Measurements from ENCODE around the gene C17orf67.

The C17orf67 gene

DNA sequence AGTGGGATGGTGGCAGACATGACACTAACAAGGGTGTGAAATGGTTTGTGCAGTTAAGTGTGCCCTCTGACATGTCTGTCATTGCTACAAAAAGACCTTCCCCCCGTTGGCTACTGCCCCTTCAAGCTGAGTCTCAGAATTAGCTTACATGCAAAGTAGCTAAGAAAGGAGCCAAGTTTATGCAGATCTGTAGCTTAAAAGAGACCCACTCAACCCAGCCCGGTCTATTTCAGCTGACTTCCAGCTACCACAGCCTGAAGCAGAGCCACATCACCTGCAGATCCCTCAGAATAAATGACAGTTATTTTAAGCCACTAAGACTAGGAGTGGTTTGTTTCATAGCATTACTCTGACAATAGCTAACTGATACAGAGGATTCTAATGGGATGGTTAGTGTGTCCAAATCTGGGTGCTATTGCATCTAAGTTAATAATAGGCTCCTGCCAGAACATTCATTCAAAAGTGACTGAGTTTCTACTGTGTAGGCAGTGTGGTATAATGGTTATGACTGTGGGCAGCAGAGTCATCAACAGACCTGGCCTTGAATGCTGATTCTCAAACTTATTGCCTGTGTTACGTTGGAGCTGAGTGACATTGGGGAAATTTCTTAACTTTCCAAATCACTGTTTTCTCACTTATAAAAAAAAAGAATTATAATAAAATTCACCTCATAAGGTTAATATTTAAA lies 11.7 kb downstream of the C17orf67 start:
- ATAC-seq (peak; percentile 40), DNase-seq (no peak)
- no peak overlapping the region for H3K4me3 Mint-ChIP-seq
- no peaks in the 10 kb centered on the region for H3K9me3 Mint-ChIP-seq
- H3K27ac Mint-ChIP-seq, result no peak overlapping the region
- H3K27me3 Mint-ChIP-seq, result no peaks in the 10 kb centered on the region
- H3K4me1 Mint-ChIP-seq, result peaks cover 25% of the 10 kb centered on the region

DNA sequence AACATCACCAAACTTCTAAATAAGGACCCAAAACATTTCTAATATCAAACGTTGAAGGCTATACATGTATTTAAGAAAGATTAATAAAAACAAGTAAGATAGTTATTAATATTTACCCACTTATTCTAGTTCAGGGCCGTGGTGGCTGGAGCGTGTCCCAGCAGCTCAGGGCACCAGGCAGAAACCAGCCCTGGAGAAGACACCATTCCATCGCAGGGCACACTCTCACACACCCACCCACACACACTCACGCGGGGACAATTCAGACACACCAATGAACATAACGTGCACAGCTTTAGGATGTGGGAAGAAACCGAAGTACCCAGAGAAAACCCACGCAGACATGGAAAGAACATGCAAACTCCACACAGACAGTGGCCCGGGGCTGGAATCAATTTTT lies 13.5 kb downstream of the C17orf67 start:
- ATAC-seq, result no peak
- H3K4me1 Mint-ChIP-seq, result peaks cover 25% of the 10 kb centered on the region
- H3K4me3 Mint-ChIP-seq, result no peak overlapping the region
- H3K9me3 Mint-ChIP-seq, result no peaks in the 10 kb centered on the region
- no peak for DNase-seq
- H3K27ac Mint-ChIP-seq, result no peak overlapping the region
- no peaks in the 10 kb centered on the region for H3K27me3 Mint-ChIP-seq

DNA sequence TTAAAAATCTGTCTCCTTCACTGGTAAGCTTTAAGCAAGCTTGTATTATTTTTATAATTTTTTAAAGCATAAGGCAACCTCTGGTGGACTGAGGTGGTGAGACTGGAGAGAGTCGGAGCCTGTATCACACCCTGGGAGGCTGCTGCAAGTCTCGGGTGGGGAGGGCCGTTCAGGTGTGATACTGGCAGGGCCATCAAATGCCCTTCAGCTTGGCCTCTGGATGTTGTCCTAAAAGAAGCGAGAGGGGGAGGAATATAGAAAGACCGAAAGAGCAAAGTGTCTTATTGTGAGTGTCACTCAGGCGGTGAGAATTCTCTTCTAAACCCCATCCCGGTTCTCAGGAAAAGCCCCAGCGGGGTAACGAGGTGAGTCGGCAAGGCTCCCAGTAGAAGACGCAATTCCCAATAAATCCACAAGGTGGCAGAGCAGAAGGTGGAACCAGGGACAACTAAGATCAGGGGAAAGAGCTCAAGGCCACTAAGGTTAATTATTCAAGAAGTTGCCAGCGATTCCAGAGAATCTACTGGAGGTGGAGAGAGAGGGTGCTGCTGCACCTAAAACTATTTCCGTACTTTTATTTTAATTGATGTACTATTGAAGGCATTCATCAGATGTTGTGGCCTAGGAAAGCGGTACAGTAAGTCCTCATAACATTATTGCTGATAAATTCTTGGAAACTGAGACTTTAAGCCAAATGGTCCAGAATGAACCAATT lies 14.1 kb downstream of the C17orf67 start:
- H3K4me3 Mint-ChIP-seq, result peak overlapping the region; percentile 14 to 46
- H3K4me1 Mint-ChIP-seq, result peaks cover 25% of the 10 kb centered on the region
- peak; percentile 83 for ATAC-seq
- no peaks in the 10 kb centered on the region for H3K9me3 Mint-ChIP-seq
- no peaks in the 10 kb centered on the region for H3K27me3 Mint-ChIP-seq
- H3K27ac Mint-ChIP-seq, result peak overlapping the region; percentile 19 to 57
- DNase-seq, result peak; percentile 73

DNA sequence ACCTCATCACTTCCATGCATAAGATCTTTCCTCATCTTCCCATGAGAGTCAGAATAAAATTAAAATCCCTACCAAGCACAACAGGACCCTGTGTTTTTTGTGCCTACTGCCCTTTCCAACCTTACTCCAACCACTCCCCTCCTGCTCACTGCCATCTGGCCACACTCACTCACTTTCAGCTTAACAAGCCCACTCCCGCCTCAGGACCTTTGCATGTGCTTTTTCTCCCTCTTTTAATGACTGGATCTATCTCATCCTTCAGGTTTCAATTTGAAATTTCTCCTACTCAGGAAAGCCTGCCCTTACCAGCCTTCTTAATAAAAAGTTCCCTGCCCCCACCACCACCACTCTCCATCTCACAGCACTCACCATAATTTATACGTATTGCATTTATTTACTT lies 14.7 kb downstream of the C17orf67 start:
- no peak overlapping the region for H3K27ac Mint-ChIP-seq
- H3K4me3 Mint-ChIP-seq, result no peak overlapping the region
- H3K9me3 Mint-ChIP-seq, result no peaks in the 10 kb centered on the region
- H3K4me1 Mint-ChIP-seq, result peaks cover 19% of the 10 kb centered on the region
- DNase-seq (no peak), ATAC-seq (no peak)
- H3K27me3 Mint-ChIP-seq, result no peaks in the 10 kb centered on the region

DNA sequence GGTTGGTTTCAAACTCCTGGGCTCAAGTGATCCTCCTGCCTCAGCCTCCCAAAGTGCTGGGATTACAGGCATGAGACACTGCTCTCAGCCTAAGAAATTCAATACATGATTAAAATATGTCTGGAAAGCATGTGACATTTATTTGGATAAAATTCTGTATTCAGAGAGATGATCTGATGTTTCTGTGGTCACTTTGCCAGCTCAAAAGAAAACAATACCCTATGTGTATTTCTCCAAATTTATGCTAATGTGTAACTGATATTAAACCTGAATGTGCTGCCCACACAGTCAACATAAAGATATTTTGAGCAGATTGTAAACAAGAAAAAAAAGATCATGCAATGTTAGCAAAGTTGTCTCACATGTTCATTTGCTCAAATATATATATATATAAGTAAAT lies 16.7 kb downstream of the C17orf67 start:
- no peak for DNase-seq
- Mint-ChIP-seq H3K9me3 (no peaks in the 10 kb centered on the region), H3K27me3 (peaks cover 10% of the 10 kb centered on the region), H3K4me1 (peaks cover 19% of the 10 kb centered on the region), H3K27ac (no peak overlapping the region), H3K4me3 (no peak overlapping the region)
- ATAC-seq, result no peak

DNA sequence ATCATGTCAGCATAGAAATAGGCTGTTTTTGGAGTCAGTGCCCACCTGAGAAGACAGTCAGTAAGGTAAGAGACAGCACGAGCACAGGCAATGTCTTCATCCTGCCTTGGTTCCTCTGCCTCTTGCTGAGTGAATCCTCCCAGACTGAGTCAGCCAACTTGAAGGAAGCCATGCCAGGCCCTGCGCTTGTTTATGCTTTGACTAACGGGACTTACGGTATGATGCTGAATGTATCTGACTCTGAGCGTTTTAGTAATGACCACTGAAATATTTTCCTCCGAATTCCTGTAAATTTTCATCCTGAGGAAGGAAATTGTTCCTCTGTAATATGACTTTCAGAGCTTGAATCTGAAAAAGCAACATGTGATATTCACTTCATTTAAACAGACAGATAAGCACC lies 18.0 kb downstream of the C17orf67 start:
- H3K4me3 Mint-ChIP-seq, result no peak overlapping the region
- peaks cover 13% of the 10 kb centered on the region for H3K4me1 Mint-ChIP-seq
- H3K27me3 Mint-ChIP-seq, result peaks cover 10% of the 10 kb centered on the region
- ATAC-seq, result no peak
- no peaks in the 10 kb centered on the region for H3K9me3 Mint-ChIP-seq
- H3K27ac Mint-ChIP-seq, result no peak overlapping the region
- DNase-seq, result no peak

DNA sequence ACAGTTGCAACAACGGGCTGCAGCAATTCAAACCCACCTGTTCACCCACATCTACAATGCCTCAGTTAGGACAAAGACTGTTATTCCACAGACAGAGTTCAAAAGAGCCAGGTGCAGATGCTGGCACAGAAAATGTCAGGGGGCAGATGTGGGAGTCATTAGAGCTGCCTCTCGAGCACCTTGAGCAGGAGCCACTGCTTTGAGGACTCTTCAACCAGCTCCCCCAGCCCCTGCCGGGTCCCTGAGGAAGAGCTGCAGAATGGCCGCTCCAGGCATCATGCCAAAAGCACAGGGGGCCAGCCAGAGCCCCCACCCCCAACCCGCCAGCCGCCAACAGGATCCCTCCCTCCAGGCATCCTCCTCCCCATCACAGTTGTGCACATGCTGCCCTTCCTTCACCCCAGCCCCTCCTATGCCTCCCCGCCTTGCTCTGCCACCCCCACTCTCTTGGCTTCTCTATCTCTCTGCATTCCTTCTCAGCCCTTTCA lies 20.8 kb downstream of the C17orf67 start:
- H3K27me3 Mint-ChIP-seq, result peaks cover 10% of the 10 kb centered on the region
- no peaks in the 10 kb centered on the region for H3K4me1 Mint-ChIP-seq
- H3K27ac Mint-ChIP-seq, result no peak overlapping the region
- ATAC-seq, result no peak
- H3K4me3 Mint-ChIP-seq, result no peak overlapping the region
- no peaks in the 10 kb centered on the region for H3K9me3 Mint-ChIP-seq
- no peak for DNase-seq

DNA sequence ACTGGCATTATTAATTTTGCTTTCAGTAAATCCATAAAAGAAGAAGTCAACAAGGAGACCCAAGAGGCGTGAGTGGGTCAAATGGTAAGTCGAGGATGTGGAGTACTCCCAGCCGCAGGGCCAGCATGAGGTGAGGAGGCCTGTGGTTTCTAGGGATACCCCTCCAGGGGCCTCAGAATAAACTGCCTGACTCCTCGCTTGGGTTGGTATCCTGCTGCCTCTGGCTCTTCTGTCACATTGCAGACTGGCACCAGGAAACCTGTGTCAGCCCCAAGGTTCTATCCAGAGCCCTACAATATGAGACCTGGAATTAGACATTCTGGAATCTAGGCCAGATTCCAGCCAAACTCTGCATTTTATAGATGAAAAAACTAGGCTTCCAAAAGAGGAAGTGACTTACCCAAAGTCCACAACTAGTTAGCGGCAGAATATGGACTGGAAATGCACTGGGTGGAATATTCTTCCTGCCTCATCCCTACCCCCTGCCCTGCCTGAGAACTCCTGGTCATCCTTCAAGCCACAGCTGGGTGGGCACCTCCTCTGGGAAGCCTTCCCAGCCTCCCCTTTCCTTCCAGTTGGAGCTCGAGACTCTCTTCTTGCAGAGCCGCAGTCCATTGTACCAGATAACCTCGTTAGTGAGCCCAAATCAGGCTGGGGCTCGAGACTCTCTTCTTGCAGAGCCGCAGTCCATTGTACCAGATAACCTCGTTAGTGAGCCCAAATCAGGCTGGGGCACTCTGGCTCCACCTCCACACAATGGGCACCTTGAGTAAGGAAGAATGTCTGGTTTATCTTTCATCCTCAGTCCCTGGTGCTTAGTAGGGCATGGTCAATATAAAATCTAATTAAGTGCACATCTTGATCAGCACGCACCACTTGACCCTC lies 22.6 kb downstream of the C17orf67 start:
- Mint-ChIP-seq H3K9me3 (no peaks in the 10 kb centered on the region), H3K27ac (no peak overlapping the region), H3K27me3 (peaks cover 10% of the 10 kb centered on the region), H3K4me3 (no peak overlapping the region), H3K4me1 (no peaks in the 10 kb centered on the region)
- DNase-seq (no peak), ATAC-seq (no peak)

DNA sequence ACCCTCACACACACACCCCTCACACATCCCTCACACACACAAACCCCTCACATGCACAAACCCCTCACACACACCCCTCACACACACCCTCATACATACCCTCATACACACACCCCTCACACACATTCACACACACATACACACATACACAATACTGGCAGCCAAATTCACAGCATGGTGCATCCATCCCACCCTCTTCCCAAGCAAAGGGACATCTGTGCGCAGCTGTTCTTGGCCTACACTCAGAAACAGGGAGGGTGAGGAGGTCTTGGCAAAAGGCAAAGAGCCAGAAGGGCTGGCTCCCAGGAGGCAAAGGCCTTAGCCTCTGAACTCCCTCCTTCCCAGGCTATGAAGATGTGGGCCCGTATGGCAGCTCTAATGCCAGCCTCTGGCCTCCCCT lies 23.4 kb downstream of the C17orf67 start:
- peaks cover 10% of the 10 kb centered on the region for H3K27me3 Mint-ChIP-seq
- H3K4me3 Mint-ChIP-seq, result no peak overlapping the region
- no peak overlapping the region for H3K27ac Mint-ChIP-seq
- DNase-seq (no peak), ATAC-seq (no peak)
- H3K4me1 Mint-ChIP-seq, result no peaks in the 10 kb centered on the region
- no peaks in the 10 kb centered on the region for H3K9me3 Mint-ChIP-seq

DNA sequence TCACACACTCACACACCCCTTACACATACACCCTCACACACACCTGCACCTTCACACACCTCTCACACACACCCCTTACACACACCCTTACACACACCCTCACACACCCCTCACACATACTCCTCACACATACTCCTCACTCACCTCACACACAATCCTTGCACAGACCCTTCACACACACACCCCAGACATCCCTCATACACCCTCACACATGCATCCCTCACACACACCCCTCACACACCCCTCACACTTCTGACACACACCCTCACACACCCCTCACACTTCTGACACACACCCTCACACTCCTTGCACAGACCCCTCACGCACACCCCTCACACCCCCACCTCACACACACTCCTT lies 23.9 kb downstream of the C17orf67 start:
- no peak overlapping the region for H3K4me3 Mint-ChIP-seq
- no peak for DNase-seq
- peak; percentile 23 for ATAC-seq
- peaks cover 10% of the 10 kb centered on the region for H3K27me3 Mint-ChIP-seq
- H3K4me1 Mint-ChIP-seq, result no peaks in the 10 kb centered on the region
- no peak overlapping the region for H3K27ac Mint-ChIP-seq
- H3K9me3 Mint-ChIP-seq, result no peaks in the 10 kb centered on the region

DNA sequence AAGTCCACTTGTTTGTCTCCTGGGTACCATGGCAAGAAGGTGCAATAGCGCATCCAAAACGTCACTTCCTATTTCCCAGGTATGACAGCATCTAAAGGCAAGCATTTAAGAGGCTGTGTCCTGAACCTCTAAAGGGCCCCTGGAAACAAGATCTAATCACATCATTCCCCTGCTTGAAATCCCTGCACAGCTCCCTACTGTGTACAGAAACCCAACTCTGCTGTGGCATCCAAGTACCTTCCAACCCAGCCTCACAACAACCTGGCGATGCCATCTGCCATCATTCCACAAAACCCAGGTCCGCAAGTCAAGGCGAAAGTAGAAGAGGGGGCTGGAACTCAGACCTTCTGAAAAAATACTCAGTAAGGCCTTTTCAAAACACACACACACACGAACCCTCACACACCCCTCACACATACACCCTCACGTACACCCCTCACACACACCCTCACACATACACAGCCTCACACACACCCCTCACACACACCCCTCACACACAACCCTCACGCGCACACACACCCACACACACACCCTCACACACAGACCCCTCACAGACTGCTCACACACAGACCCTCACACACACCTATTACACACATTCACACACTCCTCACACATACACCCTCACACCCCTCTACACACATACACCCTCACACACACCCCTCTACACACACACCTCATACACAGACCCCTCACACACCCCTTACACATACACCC lies 24.5 kb downstream of the C17orf67 start:
- Mint-ChIP-seq H3K9me3 (no peaks in the 10 kb centered on the region), H3K27me3 (peaks cover 10% of the 10 kb centered on the region), H3K4me3 (no peak overlapping the region), H3K4me1 (no peaks in the 10 kb centered on the region), H3K27ac (no peak overlapping the region)
- DNase-seq (no peak), ATAC-seq (peak; percentile 40)

DNA sequence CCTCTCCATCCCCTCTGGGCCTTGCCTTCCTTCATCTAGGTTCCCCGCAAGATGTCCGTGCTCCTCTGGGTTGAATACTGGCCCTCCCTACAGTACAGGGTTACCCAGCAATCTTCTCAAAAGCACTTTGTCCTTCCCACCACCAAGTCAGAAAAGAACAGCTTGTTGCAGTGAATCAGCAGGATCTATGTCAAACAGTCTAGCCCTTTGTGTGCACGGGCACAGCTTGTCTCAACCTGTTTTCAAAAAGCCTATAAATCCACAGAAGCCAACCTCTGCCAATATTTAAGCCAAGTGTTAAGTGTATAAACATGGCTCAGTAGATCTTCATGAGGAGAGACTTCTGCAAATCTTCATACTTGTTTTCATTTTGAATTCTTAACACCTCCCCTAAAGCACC lies 25.2 kb downstream of the C17orf67 start:
- Mint-ChIP-seq H3K4me1 (no peaks in the 10 kb centered on the region), H3K9me3 (no peaks in the 10 kb centered on the region)

DNA sequence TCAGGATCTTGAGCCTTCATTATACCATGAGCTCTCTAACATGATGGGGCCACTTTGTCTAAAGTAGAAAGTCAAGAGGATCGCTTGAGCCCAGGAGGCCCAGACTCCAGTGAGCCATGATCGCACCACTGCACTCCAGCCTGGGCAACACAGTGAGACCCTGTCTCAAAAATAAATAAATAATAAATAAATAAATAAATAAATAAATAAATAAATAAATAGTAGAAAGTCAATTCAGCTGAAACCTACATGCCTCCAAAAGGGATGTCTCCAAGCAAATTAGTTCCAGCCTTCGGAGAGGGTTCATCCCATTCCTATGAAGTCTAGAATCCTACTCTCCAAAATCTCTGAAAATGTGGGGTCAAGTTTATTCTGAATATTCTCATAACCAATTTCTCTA lies 26.0 kb downstream of the C17orf67 start:
- Mint-ChIP-seq H3K4me3 (no peak overlapping the region), H3K27ac (no peak overlapping the region), H3K27me3 (peaks cover 6% of the 10 kb centered on the region), H3K9me3 (no peaks in the 10 kb centered on the region), H3K4me1 (no peaks in the 10 kb centered on the region)
- ATAC-seq, result no peak
- no peak for DNase-seq

More for the DNA sequence above, 25.2 kb downstream of the C17orf67 start:
- no peak for DNase-seq
- Mint-ChIP-seq H3K27ac (no peak overlapping the region), H3K4me3 (no peak overlapping the region), H3K27me3 (peaks cover 10% of the 10 kb centered on the region)
- ATAC-seq, result no peak

DNA sequence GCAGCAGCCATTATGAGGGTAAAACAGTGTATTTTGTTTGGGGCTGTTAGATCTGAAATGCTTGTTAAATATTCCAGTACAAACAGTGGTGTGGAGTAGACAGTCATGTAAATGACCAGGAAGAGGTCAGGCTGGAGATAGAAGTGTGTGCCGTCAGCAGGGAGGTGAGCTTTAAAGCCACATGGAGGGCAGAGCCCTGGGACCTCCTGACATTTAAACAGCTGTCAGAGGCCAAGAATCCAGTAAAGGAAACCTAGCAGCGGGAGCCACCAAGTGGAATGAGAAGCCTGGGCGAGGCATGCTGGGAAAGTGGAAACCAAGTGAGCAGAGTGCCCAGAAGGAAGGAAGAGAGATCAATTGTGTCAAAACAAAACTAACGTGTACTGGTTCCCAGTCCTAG lies 26.8 kb downstream of the C17orf67 start:
- DNase-seq (no peak), ATAC-seq (no peak)
- Mint-ChIP-seq H3K9me3 (no peaks in the 10 kb centered on the region), H3K27me3 (no peaks in the 10 kb centered on the region), H3K4me1 (no peaks in the 10 kb centered on the region), H3K27ac (peak overlapping the region in 1 of 2 donors; percentile 23), H3K4me3 (no peak overlapping the region)

DNA sequence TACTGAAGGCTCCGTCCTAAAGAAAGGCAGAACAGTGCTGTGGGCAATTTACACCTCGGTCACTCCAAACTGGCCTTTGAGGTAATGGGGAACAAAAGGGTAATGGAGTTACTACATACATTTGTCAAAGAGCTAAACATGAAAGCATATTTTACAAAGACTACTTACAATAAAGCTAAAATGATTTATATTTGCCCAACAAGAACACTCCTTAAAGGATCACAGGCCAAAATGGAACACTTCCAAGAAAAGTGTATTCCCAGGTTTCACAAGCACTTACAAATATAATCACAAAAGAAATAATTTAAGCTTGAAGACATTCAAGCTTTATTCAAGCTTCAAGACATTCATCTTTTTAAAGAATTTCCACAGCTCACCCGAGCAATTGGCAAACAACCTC lies 29.3 kb downstream of the C17orf67 start:
- no peaks in the 10 kb centered on the region for H3K27me3 Mint-ChIP-seq

More for the DNA sequence above, 29.3 kb downstream of the C17orf67 start:
- Mint-ChIP-seq H3K27ac (no peak overlapping the region), H3K9me3 (no peaks in the 10 kb centered on the region), H3K4me3 (no peak overlapping the region), H3K4me1 (no peaks in the 10 kb centered on the region)
- no peak for DNase-seq
- ATAC-seq, result no peak
